Neural progenitor cell (in vitro differentiated cells): ENCODE measurements around the gene TDRKH.

Experiments
- CTCF ChIP-seq: fragments of 200-600 bp; sonication (generic); IDR thresholded peaks from 2 replicates; pipeline ENCODE4 v1.5.1; 2017; ENCODE audit warnings: antibody characterized with exemption, mild to moderate bottlenecking
- EZH2 ChIP-seq: fragments of 200-600 bp; sonication (generic); IDR thresholded peaks from 2 replicates; pipeline ENCODE4 v1.6.1; 2017; ENCODE audit warnings: antibody characterized with exemption, mild to moderate bottlenecking, moderate library complexity

GRCh38 chr1:151820940-151821339 is 30.6 kb upstream of the TDRKH start:
- no peak for TF ChIP-seq CTCF
- TF ChIP-seq EZH2 = no peak
